NT2/D1 (cell line): ENCODE data around the gene RGS14.
"Not testable (repeated sequence)": the region's sequence is repeated elsewhere in the genome, so short reads cannot be mapped to it uniquely, and the experiment has no call there.

ENCODE experiments used
- DNase-seq: peaks from one replicate; pipeline ENCODE4 v3.0.0-alpha.2; 2011; ENCODE audit warnings: low read depth, low spot score
- H3K27me3 ChIP-seq: 2 replicates; pipeline ENCODE4 v1.6.0; 2011; ENCODE audit warnings: mild to moderate bottlenecking; ENCODE audit not compliant: insufficient read length, insufficient read depth
- H3K36me3 ChIP-seq: 2 replicates; pipeline ENCODE4 v1.6.1; 2011; ENCODE audit warnings: mild to moderate bottlenecking, low read length, mixed read lengths; ENCODE audit not compliant: insufficient read depth, insufficient read length
- H3K4me1 ChIP-seq: 2 replicates; pipeline ENCODE4 v1.5.1; 2011; ENCODE audit not compliant: insufficient read depth, insufficient read length
- H3K4me3 ChIP-seq: 2 replicates; pipeline ENCODE4 v1.5.1; 2011; ENCODE audit warnings: low read depth; ENCODE audit not compliant: insufficient read length
- H3K9ac ChIP-seq: 2 replicates; pipeline ENCODE4 v1.6.0; 2011; ENCODE audit warnings: low read depth; ENCODE audit not compliant: insufficient read length
- H3K9me3 ChIP-seq: 2 replicates; pipeline ENCODE4 v1.5.1; 2011; ENCODE audit warnings: mild to moderate bottlenecking, low read length; ENCODE audit not compliant: insufficient read depth
- SUZ12 ChIP-seq: IDR thresholded peaks from 2 replicates; pipeline ENCODE4 v1.6.1; 2011; ENCODE audit not compliant: insufficient read length, insufficient read depth; ENCODE audit errors: extremely low read depth
- YY1 ChIP-seq: IDR thresholded peaks from 2 replicates; pipeline ENCODE4 v1.6.1; 2011; ENCODE audit not compliant: insufficient read length, insufficient read depth
- ZNF274 ChIP-seq: IDR thresholded peaks from 2 replicates; pipeline ENCODE4 v1.6.1; 2011; ENCODE audit warnings: mild to moderate bottlenecking, low read depth, low read length

The RGS14 gene

DNA sequence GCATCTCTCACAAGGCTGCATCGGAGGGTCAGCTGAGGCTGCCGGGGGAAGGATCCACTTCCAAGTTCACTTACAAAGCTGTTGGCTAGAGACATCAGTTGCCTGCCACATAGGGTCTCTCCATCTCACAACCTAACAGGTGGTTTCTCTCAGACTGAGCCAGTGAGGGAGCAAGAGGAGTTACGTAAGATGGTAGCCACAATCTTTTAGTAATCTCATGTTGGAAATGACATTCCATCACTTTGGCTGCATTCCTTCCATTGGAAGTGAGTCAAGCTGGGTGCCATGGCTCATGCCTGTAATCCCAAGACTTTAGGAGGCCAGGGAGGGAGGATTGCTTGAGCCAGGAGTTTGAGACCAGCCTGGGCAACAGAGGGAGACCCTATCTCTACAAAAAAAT is 61.3 kb downstream of the RGS14 start:
- no peak for DNase-seq
- TF ChIP-seq SUZ12 = no peak
- TF ChIP-seq ZNF274 = no peak
- H3K9ac ChIP-seq = no peak overlapping the region
- H3K4me1 ChIP-seq = peaks cover 8% of the 10 kb centered on the region
- peaks cover 1% of the 10 kb centered on the region for H3K27me3 ChIP-seq
- H3K4me3 ChIP-seq = no peak overlapping the region
- no peaks in the 10 kb centered on the region for H3K9me3 ChIP-seq
- no peaks in the 10 kb centered on the region for H3K36me3 ChIP-seq

GRCh38 chr5:177420472-177420871 is 62.7 kb downstream of the RGS14 start:
- DNase-seq, H3K9me3 ChIP-seq, H3K4me3 ChIP-seq, H3K9ac ChIP-seq, H3K36me3 ChIP-seq, H3K27me3 ChIP-seq: not testable (repeated sequence)
- H3K4me1 ChIP-seq = peaks cover 11% of the 10 kb centered on the region

DNA sequence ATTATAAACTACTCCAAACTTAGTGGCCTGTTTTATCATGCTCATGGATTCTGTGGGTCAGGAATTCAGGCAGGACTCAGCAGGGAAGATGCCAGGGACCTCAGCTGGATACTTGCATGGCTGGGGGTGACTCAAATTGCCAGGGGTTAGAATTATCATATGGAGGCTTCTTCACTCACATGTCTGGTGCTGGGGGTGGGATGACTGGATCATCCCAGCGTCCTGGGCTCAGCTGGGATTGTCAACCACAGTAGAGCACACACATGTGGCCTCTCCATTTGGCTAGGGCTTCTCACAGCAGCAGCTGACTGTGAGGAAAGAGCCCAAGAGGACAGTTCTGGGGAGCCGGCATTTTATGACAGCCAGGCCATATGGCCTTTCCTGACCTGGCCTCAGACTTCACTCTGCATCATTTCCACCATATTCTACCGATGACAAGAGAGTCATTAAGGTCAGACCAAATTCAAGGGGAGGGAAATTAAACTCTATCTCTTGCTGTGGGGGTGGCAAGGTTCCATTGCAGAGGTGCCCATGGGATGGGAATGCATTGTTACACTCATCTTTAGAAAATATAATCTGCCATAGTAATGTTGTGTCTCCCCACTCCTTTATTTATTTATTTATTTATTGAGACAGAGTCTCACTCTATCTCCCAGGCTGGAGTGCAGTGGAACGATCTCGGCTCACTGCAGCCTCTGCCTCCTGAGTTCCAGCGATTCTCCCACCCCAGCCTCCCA is 63.5 kb downstream of the RGS14 start:
- no peaks in the 10 kb centered on the region for H3K9me3 ChIP-seq
- no peaks in the 10 kb centered on the region for H3K36me3 ChIP-seq
- DNase-seq = no peak
- H3K27me3 ChIP-seq = no peaks in the 10 kb centered on the region
- H3K9ac ChIP-seq = no peak overlapping the region
- peaks cover 11% of the 10 kb centered on the region for H3K4me1 ChIP-seq
- no peak for TF ChIP-seq YY1
- no peak for TF ChIP-seq SUZ12
- no peak for TF ChIP-seq ZNF274
- no peak overlapping the region for H3K4me3 ChIP-seq
